CD1c-positive myeloid dendritic cell (primary cell): ENCODE results near the gene SCARB1.

Experiments
- DNase-seq: peaks from one replicate; pipeline ENCODE4 v3.0.0-alpha.2; 2016; ENCODE audit errors: extremely low spot score

The SCARB1 gene

DNA sequence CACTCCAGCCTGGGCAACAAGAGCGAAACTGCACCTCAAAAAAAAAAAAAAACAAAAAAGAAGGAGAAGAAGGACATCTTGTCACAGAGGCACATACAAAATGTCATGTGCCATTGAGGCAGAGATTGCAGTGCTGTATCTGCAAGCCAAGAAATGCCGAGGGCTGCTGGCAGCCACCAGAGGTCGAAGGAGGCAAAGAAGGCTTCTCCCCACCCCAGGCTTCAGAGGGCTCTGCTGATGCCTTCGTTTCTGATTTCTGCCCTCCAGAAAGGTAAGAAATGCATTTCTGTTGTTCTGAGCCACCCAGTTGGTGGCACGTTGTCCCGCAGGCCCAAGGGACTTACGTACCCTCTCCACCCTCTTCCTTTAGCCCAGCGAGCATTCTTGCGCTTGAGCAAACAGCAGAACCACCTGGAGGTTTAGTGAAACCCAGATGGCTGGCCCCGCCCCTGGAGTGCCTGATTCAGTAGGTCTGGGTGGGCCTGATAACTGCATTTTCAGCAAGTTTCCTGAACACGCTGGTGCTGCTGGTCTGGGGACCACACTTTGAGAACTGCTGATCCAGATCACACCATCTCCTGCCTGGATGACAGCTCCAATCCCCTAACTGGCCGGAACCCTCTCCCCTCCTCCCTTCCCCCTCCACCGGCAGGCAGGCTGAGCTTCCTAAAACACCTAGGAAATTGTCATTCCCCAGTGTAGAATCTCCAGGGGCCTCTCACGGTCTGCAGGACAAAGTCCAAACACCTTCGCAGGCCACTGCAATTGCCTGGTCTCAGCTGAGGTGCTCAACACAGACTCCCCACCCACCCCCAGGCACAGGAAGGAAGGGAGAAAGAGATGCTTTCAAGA is 21.1 kb upstream of the SCARB1 start:
- no peak for DNase-seq

DNA sequence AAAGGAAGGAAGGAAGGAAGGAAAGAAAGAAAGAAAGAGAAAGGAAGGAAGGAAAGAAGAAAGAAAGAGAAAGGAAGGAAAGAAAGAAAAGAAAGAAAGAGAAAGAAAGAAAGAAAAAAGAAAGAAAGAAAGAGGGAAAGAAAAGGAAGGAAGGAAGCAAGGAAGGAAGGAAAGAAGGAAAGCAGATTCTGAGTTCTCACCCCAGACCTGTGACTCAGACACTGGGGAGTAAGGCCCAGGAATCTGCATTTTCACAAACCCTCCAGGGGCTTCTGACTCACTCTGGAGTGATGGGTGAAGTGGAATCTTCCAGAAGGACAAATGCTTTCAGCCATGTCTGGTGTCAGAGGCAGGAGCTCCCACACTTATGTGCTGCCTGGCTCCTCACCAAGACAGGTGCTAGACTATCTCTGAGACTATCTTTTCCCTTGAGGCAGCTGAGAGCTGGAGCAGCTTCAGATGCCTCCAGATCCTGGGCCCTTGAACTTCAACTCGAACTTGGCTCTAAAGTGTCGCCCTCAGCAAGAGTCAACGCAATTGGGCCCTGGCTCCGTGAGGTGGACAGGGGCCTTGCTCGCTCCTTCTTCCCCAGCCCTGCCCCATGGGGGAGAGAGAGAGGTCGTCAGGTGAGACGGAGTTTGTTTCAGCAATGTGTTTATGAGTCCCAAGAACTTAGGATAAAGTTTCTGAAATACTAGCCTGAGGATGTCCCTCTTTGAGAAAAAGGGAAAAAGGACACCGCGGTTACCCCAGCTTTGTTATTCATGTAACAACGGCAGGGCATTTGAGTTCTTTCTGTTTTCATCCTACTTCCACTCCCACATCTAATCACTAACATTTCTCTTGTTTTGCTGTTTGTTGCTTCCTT is 19.8 kb upstream of the SCARB1 start:
- no peak for DNase-seq

DNA sequence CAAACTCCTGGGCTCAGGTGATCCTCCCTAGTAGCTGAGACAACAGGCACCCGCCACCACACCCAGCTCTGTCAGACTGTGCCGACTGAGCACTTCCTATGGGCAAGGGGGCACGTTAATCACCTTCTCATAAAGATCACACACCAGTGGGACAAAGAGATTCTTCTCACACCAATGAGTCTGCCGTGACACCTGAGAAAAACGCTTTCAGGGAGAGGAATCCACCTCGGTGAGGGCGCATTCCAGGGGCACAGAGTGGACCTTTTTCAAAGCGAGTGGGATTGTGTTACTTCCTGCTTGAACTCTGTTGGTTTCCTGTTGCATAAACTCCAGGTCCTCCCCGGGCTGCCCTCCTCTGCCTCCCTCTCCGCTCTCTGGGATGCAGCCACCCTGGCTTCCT is 17.5 kb upstream of the SCARB1 start:
- peak; percentile 50 for DNase-seq

DNA sequence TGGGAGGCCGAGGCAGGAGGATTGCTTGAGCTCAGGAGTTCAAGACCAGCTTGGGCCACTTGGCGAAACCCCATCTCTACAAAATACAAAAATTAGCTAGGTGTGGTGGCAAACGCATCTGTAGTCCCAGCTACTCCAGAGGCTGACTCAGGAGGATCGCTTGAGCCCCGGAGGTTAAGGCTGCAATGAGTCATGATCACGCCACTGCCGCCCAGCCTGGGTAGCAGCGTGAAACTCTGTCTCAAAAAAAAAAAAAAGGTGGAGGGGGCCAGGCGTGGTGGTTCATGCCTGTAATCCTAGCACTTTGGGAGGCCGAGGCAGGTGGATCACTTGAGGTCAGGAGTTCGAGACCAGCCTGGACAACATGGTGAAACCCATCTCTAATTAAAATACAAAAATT is 16.7 kb upstream of the SCARB1 start:
- DNase-seq: peak; percentile 40

DNA sequence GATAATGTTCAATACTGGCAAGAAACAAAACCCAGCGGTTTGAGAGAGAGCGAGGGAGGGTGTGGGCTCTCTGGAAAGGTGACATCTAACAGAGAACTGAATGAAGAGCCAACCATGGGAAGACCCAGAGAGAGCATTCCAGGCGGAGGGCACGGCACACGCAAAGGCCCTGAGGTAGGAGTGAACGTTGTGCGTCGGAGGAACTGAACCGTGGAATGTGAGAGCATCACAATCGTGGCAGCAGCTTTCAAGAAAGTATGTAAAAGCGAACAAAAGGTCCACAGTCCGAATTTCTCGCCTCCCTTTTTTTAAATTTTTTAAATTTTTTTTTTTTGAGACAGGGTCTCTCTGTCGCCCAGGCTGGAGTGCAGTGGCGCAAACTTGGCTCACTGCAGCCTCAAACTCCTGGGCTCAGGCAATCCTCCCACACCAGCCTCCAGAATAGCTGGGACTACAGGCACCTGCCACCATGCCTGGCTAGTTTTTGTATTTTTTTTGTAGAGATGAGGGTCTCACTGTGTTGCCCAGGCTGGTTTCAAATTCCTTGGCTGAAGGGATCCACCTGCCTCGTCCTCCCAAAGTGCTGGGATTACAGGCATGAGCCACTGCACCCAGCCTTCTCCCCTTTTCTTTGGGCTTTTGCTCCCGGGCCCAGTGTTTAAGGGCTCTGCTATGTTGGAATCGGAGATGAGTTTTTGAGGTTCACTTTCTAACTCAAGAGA is 15.3 kb upstream of the SCARB1 start:
- DNase-seq: no peak

DNA sequence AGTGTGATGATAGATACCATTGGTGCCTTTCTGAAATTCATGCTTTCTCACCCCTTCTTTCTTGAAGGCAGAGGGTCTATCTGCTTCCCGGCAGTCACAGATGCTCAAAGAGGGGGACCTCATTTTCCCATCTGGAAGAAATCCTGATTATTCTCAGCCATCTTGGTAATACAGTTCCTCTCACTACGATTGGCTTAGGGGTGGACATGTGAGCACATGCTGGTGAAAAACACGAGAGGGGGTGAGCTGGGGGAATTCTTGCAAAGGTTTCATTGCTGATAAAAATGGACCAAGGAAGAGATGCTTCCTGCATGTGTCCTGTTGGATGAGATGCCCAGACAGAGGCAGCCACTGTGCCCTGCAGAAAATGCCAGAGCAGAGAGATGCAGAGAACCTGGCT is 13.8 kb upstream of the SCARB1 start:
- no peak for DNase-seq

DNA sequence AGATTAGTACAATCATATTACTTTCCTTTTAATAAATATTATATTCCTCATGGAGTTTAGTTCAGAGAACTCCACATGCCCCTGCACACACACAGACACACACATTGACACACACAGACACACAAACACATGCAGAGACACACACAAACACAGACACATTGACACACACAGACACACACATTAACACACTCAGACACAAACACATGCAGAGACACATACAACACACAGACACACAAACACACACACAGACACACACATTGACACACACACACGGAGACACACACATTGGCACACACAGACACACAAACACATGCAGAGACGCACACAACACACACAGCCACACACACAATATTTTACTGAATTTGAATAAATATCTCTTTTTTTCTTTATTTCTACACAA is 12.5 kb upstream of the SCARB1 start:
- no peak for DNase-seq

DNA sequence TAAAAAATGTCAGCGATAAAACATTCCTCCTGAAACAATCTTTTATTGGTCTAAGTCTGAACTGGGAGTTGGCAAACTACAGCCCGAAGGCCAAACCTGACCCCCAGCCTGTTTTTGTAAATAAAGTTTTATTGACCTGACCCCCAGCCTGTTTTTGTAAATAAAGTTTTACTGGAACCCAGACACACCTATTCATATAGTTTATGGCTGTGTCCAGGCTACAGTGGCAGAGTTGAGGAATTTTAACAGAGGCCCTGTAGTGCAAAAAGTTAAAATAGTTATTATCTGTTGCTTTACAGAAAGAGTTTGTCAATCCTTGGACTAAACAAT is 12.1 kb upstream of the SCARB1 start:
- no peak for DNase-seq

DNA sequence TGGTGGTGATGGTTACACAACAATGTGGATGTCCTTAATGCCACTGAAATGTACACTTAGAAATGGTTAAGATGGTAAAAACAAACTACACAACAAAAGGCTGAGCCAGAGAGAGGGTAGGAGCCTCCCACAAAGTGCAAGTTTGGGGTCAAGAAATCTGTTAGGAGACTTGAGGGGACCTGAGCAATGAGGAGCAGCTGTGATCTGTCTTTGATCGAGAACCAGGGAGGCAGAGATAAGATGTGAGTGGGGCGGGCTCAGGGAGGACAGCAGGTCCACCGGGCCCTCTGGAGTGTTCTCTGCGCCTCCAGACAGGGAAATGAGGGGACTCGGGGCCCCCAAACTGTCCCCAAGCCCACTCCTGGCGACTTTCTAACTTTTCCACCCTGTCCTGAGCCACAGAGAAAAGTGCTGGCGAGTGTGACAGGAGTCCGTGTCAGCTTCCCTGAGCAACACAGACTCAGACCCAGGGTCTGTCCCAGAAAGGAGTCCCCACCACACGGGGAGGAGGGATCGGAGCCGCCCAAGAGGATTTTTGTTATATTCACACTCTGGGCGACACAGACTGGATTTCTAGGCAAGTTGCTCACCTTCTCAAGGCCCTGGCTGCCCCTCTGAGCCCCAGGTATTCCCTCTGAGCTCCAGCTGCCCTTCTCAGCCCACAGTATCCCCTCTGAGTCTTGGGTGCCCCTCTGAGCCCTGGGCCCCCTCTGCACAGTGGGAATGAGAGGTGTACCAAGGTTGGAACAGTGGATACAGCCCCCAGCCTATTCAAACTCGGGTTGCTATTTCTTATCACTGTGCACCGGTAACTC is 11.5 kb upstream of the SCARB1 start:
- DNase-seq: no peak

DNA sequence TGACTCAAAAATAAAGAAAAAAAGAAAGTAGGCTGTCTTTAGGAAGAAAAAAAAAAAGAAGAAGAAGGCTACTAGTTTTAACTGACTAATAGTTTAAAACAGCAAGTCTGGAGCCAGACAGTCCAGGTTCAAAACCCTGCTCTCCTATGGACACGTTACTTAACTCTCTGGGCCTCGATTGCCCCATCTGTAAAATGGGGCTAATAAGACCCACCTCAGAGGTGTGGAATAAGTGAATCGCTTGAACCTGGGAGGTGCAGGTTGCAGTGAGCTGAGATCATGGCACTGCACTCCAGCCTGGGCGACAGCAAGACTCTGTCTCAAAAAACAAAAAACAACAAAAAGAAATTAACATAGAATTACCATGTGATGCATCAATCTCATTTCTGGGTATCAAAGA is 10.5 kb upstream of the SCARB1 start:
- no peak for DNase-seq

- DNase-seq: no peak
Observed at GRCh38 chr12:124872068-124872719, 8.5 kb upstream of the SCARB1 start.

DNA sequence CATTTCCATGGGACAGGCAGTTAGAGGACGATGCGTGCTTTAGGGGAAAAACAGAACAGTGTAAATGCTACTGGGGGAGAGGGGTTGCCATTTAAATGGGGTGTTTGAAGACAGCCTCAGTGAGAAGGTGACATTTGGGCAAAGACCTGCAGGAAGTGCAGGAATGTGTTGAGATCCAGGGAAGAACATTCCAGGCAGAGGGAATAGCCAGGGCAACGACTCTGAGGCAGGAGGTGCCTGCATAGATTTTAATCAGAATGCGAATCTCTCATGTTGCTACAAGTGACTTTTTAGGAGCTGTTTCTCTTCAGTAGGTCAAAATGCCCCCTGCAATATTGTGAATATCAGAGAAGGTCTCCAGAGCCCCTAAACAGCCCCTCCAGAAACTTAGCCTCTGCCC is 7.6 kb upstream of the SCARB1 start:
- no peak for DNase-seq

GRCh38 chr12:124870515-124870914 is 6.9 kb upstream of the SCARB1 start:
- no peak for DNase-seq

DNA sequence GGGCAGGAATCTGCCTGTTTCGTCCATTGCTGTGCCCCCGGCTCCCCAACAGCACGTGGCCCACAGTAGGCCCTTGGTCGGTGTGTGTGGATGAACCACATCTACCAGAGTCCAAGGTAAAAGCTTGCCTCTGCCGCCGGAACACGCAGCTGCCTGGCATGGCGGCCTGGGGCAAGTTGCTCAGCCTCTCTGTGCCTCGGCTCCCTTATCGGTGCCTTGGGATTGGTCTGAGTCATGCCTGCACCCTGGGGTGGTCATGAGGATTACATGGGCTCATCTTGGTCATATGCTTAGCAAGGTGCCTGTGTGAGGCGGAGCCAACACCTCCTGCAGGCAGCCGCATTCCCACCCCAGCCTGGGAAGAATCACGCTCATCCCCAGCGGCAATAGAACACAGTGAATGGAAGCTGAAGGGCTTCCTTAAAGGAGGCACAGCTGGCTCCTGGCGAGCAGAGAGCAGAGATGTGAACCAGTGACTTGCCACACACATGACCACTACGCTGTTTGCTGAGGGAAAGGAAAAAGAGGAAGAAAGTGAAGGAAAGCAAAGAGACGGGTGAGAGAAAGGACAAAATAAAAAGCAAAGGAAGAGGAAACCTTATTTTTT is 5.5 kb upstream of the SCARB1 start:
- DNase-seq: peak; percentile 78

DNA sequence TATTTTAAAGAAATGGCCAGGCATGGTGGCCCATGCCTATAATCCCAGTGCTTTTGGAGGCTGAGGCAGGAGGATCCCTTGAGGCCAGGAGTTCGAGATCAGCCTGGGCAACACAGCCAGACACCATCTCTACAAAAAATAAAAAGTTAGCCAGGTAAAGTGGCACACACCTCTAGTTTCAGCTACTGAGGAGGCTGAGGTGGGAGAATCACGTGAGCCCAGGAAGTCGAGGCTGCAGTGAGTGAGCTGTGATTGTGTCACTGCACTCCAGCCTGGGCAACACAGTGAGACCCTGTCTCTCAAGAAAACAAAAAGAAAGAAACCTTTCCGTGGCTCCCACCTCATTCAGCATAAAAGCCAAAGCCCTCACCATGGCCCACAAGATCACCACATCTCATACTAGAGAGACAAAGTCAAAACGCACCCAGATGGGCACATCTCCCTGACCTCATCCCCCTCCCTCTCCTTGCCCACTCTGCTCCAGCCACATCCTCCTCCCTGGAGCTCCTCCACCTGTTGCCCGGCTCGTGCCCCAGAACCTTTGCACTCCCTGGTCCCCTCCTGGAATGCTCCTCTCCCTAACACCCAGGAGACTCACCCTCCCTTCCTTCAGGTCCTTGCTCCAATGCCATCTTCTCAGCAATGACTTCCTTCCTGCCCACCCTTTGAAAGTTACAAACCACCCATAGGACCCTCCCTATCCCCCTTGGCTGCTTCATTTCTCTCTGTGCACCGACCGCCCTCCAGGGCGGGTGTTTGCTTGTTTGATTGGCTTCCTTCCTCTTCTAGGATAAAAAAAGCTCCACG is 4.8 kb upstream of the SCARB1 start:
- DNase-seq: no peak

- DNase-seq: no peak
Observed at GRCh38 chr12:124867401-124867930, 3.8 kb upstream of the SCARB1 start.

DNA sequence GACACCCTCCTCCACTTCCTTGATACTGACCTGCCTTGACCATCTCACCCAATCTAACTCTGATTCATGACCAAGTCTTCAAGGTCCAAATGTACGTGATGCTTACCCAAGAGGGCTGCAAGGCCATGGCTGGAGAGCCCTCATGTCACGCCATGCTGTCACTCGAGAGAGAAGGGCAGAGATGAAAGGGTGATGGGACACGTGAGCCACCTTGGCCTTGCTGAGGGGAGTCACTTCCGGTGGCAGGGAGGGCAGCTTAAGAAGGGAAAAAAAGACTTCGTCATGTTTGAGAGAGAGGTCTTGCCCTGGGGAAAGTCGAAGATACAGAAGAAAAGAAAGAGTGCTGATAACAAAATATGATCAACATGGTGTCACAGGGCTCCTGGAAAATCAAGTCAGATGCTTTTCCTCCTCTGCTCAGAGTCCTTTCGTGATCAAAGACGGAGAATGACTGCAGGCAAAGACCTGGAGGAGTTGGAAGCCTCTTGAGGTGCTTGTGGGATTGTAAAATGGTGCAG is 3.3 kb upstream of the SCARB1 start:
- DNase-seq: no peak

GRCh38 chr12:124866195-124866882 is 2.7 kb upstream of the SCARB1 start:
- DNase-seq: no peak

DNA sequence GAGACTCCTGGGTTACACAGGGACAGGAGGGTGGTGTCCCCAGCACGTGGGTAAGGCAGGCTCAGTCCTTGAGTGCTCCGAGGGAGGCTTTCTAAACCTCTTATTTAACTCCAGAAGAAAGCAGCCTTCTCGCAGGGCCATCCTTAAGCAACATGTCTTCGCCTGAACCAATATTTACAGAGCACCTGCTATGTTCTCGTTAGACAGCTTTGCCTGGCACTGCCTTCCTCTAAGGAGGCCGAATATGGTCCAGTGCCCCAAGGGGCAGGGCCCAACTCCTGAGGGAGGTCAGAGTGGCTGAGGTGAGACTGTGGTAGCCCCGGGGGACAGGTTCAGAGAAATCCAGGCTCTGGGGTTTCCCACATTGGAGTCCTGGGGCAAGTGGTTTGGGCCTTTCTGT is 2.1 kb upstream of the SCARB1 start:
- DNase-seq: no peak
